Skin epidermis (tissue), 12 donors: Measurements from ENCODE around the gene YJEFN3.

ENCODE experiments used
- H3K27ac ChIP-seq, 21 experiments: fragments of 200-600 bp; sonication (generic) in 11 of 21; one replicate each; pipeline ENCODE4 v1.5.0; 2020; ENCODE audit warnings: mild to moderate bottlenecking in 3 of 21, inconsistent platforms in 2 of 21, moderate library complexity in 2 of 21
- H3K4me3 ChIP-seq, 7 experiments: fragments of 200-600 bp; sonication (generic) in 2 of 7; one replicate each; pipeline ENCODE4 v1.5.0; 2020; ENCODE audit warnings: inconsistent platforms in 2 of 7, mild to moderate bottlenecking in 2 of 7, moderate library complexity in 1 of 7

YJEFN3 gene

GRCh38 chr19:19535311-19536191 is 6.8 kb downstream of the YJEFN3 start:
- H3K27ac ChIP-seq, result no peak overlapping the region
- H3K4me3 ChIP-seq, result no peak overlapping the region

GRCh38 chr19:19537075-19538048 is 8.7 kb downstream of the YJEFN3 start:
- peak overlapping the region in 2 of 7 experiments; percentile 7 to 39 for H3K4me3 ChIP-seq

GRCh38 chr19:19538061-19538784 is 9.5 kb downstream of the YJEFN3 start, which contains the start of gene CILP2:
Gene CILP2 (plus strand): TSS chr19:19538265. CDS start chr19:19538350, 85 bp downstream.
- H3K27ac ChIP-seq, result peak within 1 kb of the TSS in 2 of 21 experiments; percentile 36 to 39
- H3K4me3 ChIP-seq, result peak within 1 kb of the TSS in 4 of 7 experiments; percentile 7 to 39 (median 17)

More at GRCh38 chr19:19537075-19538048, 8.7 kb downstream of the YJEFN3 start:
- peak overlapping the region in 1 of 21 experiments; percentile 36 for H3K27ac ChIP-seq

GRCh38 chr19:19538785-19539166 is 10.1 kb downstream of the YJEFN3 start:
- H3K4me3 ChIP-seq, result peak overlapping the region in 1 of 7 experiments; percentile 39

GRCh38 chr19:19539698-19540063 is 11.0 kb downstream of the YJEFN3 start:
- H3K4me3 ChIP-seq, result no peak overlapping the region

More at GRCh38 chr19:19538785-19539166, 10.1 kb downstream of the YJEFN3 start:
- H3K27ac ChIP-seq, result peak overlapping the region in 1 of 21 experiments; percentile 39

GRCh38 chr19:19540064-19540714 is 11.5 kb downstream of the YJEFN3 start:
- peak overlapping the region in 4 of 7 experiments; percentile 1 to 27 (median 22) for H3K4me3 ChIP-seq
- no peak overlapping the region for H3K27ac ChIP-seq

More at GRCh38 chr19:19539698-19540063, 11.0 kb downstream of the YJEFN3 start:
- H3K27ac ChIP-seq, result no peak overlapping the region

GRCh38 chr19:19540715-19541515 is 12.2 kb downstream of the YJEFN3 start:
- peak overlapping the region in 6 of 7 experiments; percentile 1 to 27 (median 20) for H3K4me3 ChIP-seq
- no peak overlapping the region for H3K27ac ChIP-seq

- H3K27ac ChIP-seq, result no peak overlapping the region
- no peak overlapping the region for H3K4me3 ChIP-seq
Observed at GRCh38 chr19:19541616-19542015, 12.9 kb downstream of the YJEFN3 start.

GRCh38 chr19:19542507-19542906 is 13.8 kb downstream of the YJEFN3 start:
- H3K27ac ChIP-seq, result no peak overlapping the region

GRCh38 chr19:19543101-19543500 is 14.4 kb downstream of the YJEFN3 start:
- Histone ChIP-seq H3K27ac (no peak overlapping the region), H3K4me3 (no peak overlapping the region)

More at GRCh38 chr19:19542507-19542906, 13.8 kb downstream of the YJEFN3 start:
- H3K4me3 ChIP-seq, result no peak overlapping the region

- H3K4me3 ChIP-seq, result no peak overlapping the region
- H3K27ac ChIP-seq, result no peak overlapping the region
Observed at GRCh38 chr19:19543640-19544039, 14.9 kb downstream of the YJEFN3 start.

GRCh38 chr19:19544257-19544953 is 15.7 kb downstream of the YJEFN3 start:
- H3K4me3 ChIP-seq, result no peak overlapping the region
- no peak overlapping the region for H3K27ac ChIP-seq

- Histone ChIP-seq H3K27ac (no peak overlapping the region), H3K4me3 (no peak overlapping the region)
Observed at GRCh38 chr19:19544954-19545591, 16.4 kb downstream of the YJEFN3 start.

- no peak overlapping the region for H3K4me3 ChIP-seq
- H3K27ac ChIP-seq, result no peak overlapping the region
Observed at GRCh38 chr19:19545707-19546106, 17.0 kb downstream of the YJEFN3 start.

- Histone ChIP-seq H3K4me3 (no peak overlapping the region), H3K27ac (no peak overlapping the region)
Observed at GRCh38 chr19:19546751-19547162, 18.0 kb downstream of the YJEFN3 start.

- no peak overlapping the region for H3K4me3 ChIP-seq
- H3K27ac ChIP-seq, result no peak overlapping the region
Observed at GRCh38 chr19:19547674-19548336, 19.1 kb downstream of the YJEFN3 start.
